ENCODE results near the gene SPRY2. TPM values are rescaled to one million over a fixed set of nuclear protein-coding genes. Genes with fewer than 3 reads are reported as not detected.

The SPRY2 gene
- total and polyA plus RNA-seq, 2 donors (not counting 3 experiments of a cell fraction or from before 2014, with no cell fraction given) = 26.2 to 52.3 TPM

GRCh38 chr13:80331984-80332383 is 8.9 kb downstream of the SPRY2 start:
- Histone ChIP-seq H2AFZ (ENCODE audit: low read depth, low read length) (no peak overlapping the region), H4K20me1 (replicated peaks; ENCODE audit: control insufficient read depth, extremely low read depth, insufficient read depth, low read length) (peaks cover 7% of the 10 kb centered on the region), H3K4me1 (ENCODE audit: control insufficient read depth, extremely low read depth, insufficient read depth, low read length) (peaks cover 24% of the 10 kb centered on the region), H3K9ac (replicated peaks; ENCODE audit: extremely low read depth, insufficient read depth, low read length) (no peak overlapping the region), H3K9me3 (replicated peaks; ENCODE audit: control insufficient read depth, insufficient read depth, low read length) (no peaks in the 10 kb centered on the region), H3K36me3 (ENCODE audit: control insufficient read depth in 2 of 2, extremely low read depth in 1 of 2, insufficient read depth in 2 of 2, low read length in 2 of 2) (peaks cover 2 to 5% of the 10 kb centered on the region in 2 experiments), H3K9me1 (replicated peaks; ENCODE audit: control insufficient read depth, extremely low read depth, insufficient read depth, low read length) (no peaks in the 10 kb centered on the region), H3K4me3 (replicated peaks in 1 of 3; ENCODE audit: insufficient read depth in 1 of 3, low read depth in 1 of 3, low read length in 3 of 3) (no peak overlapping the region), H3K79me2 (ENCODE audit: control insufficient read depth, insufficient read depth, low read length) (peaks cover 38% of the 10 kb centered on the region), H3K4me2 (ENCODE audit: insufficient read depth, low read length) (no peak overlapping the region), H3K27me3 (ENCODE audit: control insufficient read depth in 2 of 2, insufficient read depth in 2 of 2, low read length in 2 of 2) (no peaks in the 10 kb centered on the region), H3K27ac (ENCODE audit: insufficient read depth, low read depth, low read length) (no peak overlapping the region)
- dilution Hi-C loops (cut with MboI; ENCODE audit: extremely low pct_ligation_motif_present, low sequenced_read_pairs) = loop anchor here (25.0 kb wide), 1 partner anchor 295 kb away; no protein-coding TSS in a partner anchor
- POLR2A ChIA-PET = no interaction called here
- no TSS peak for BruUV-seq (replicated peaks)
- TF ChIP-seq MYC (IDR thresholded peaks at IDR 0.05; ENCODE audit: low read depth, low read length) = no peak
- no peak for TF ChIP-seq EZH2 (IDR thresholded peaks at IDR 0.05; ENCODE audit: borderline replicate concordance, low read depth, low read length, severe bottlenecking)
- peak; percentile 28 for FAIRE-seq
- no peak for DNase-seq (ENCODE audit: low read depth, low spot score)
- CTCF ChIA-PET = interaction anchor here (1.4 kb wide), 1 partner anchor 653 kb away, joined by 3 read pairs; no protein-coding TSS in a partner anchor
- intact Hi-C loops (cut with micrococcal nuclease) = no loop called here

DNA sequence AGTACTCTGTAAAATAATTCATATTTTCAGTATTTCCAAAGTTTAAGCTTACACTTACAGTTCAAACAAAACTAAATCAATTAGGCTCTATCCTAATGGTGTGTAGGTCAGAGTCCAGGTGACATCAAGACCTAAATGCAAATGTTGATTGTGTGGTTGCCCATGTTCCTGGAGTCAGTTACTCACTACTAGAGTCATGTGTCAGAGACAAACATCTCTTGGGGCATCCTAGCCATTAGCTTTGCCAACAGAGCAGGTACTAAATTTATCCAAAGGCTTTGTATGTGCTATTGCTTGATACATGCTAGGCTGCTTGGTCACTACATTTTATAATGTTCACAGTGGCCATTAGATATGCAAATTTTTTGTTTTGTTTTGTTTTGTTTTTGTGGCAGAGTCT is 11.7 kb downstream of the SPRY2 start:
- POLR2A ChIA-PET = no interaction called here
- Histone ChIP-seq H4K20me1 (replicated peaks; ENCODE audit: control insufficient read depth, extremely low read depth, insufficient read depth, low read length) (no peaks in the 10 kb centered on the region), H3K4me2 (ENCODE audit: insufficient read depth, low read length) (no peak overlapping the region), H2AFZ (ENCODE audit: low read depth, low read length) (no peak overlapping the region), H3K27ac (ENCODE audit: insufficient read depth, low read depth, low read length) (no peak overlapping the region), H3K9ac (replicated peaks; ENCODE audit: extremely low read depth, insufficient read depth, low read length) (no peak overlapping the region), H3K9me3 (replicated peaks; ENCODE audit: control insufficient read depth, insufficient read depth, low read length) (no peaks in the 10 kb centered on the region), H3K4me3 (replicated peaks in 1 of 3; ENCODE audit: insufficient read depth in 1 of 3, low read depth in 1 of 3, low read length in 3 of 3) (no peak overlapping the region), H3K27me3 (ENCODE audit: control insufficient read depth in 2 of 2, insufficient read depth in 2 of 2, low read length in 2 of 2) (no peaks in the 10 kb centered on the region), H3K4me1 (ENCODE audit: control insufficient read depth, extremely low read depth, insufficient read depth, low read length) (no peaks in the 10 kb centered on the region), H3K9me1 (replicated peaks; ENCODE audit: control insufficient read depth, extremely low read depth, insufficient read depth, low read length) (no peaks in the 10 kb centered on the region), H3K36me3 (ENCODE audit: control insufficient read depth in 2 of 2, extremely low read depth in 1 of 2, insufficient read depth in 2 of 2, low read length in 2 of 2) (no peaks in the 10 kb centered on the region), H3K79me2 (ENCODE audit: control insufficient read depth, insufficient read depth, low read length) (peaks cover 11% of the 10 kb centered on the region)
- intact Hi-C loops (cut with micrococcal nuclease) (no loop called here), dilution Hi-C loops (cut with MboI; ENCODE audit: extremely low pct_ligation_motif_present, low sequenced_read_pairs) (loop anchor here (25.0 kb wide), 1 partner anchor 292 kb away; no protein-coding TSS in a partner anchor)
- no TSS peak for BruUV-seq (replicated peaks)
- CTCF ChIA-PET = interaction anchor here (1.2 kb wide), 1 partner anchor 12 kb away, joined by 3 read pairs; the partner anchor contains the start of gene SPRY2
- FAIRE-seq (no peak), DNase-seq (ENCODE audit: low read depth, low spot score) (no peak)
- TF ChIP-seq EZH2 (IDR thresholded peaks at IDR 0.05; ENCODE audit: borderline replicate concordance, low read depth, low read length, severe bottlenecking) (no peak), JUN (IDR thresholded peaks at IDR 0.05; ENCODE audit: borderline replicate concordance, insufficient read depth, insufficient read length, low read depth) (no peak), MYC (IDR thresholded peaks at IDR 0.05; ENCODE audit: low read depth, low read length) (no peak), POLR2AphosphoS5 (IDR thresholded peaks at IDR 0.05; ENCODE audit: insufficient read depth, low read depth, low read length) (no peak), FOS (IDR thresholded peaks at IDR 0.05; ENCODE audit: borderline replicate concordance, insufficient read depth, low read length) (no peak), POLR2A (IDR thresholded peaks at IDR 0.05; ENCODE audit: low read depth, low read length) (no peak), GATA2 (IDR thresholded peaks at IDR 0.05; ENCODE audit: insufficient read depth, insufficient read length, low read depth, low read length) (no peak)
- TF ChIP-seq, protein P1, sequence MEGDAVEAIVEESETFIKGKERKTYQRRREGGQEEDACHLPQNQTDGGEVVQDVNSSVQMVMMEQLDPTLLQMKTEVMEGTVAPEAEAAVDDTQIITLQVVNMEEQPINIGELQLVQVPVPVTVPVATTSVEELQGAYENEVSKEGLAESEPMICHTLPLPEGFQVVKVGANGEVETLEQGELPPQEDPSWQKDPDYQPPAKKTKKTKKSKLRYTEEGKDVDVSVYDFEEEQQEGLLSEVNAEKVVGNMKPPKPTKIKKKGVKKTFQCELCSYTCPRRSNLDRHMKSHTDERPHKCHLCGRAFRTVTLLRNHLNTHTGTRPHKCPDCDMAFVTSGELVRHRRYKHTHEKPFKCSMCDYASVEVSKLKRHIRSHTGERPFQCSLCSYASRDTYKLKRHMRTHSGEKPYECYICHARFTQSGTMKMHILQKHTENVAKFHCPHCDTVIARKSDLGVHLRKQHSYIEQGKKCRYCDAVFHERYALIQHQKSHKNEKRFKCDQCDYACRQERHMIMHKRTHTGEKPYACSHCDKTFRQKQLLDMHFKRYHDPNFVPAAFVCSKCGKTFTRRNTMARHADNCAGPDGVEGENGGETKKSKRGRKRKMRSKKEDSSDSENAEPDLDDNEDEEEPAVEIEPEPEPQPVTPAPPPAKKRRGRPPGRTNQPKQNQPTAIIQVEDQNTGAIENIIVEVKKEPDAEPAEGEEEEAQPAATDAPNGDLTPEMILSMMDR (IDR thresholded peaks at IDR 0.05; ENCODE audit: extremely low read depth in 1 of 2, insufficient read depth in 1 of 2, low read depth in 1 of 2, low read length in 2 of 2) = no peak
- TF ChIP-seq, protein P2, sequence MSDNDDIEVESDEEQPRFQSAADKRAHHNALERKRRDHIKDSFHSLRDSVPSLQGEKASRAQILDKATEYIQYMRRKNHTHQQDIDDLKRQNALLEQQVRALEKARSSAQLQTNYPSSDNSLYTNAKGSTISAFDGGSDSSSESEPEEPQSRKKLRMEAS (IDR thresholded peaks at IDR 0.05; ENCODE audit: insufficient read depth, insufficient read length) = no peak
